SH-SY5Y (cell line): ENCODE data around the gene SLC37A3.

ENCODE experiments used
- GATA2 ChIP-seq: IDR thresholded peaks from 2 replicates; pipeline ENCODE4 v1.6.1; 2011; ENCODE audit warnings: mild to moderate bottlenecking, low read depth, low read length
- GATA3 ChIP-seq: IDR thresholded peaks from 2 replicates; pipeline ENCODE4 v1.6.1; 2011; ENCODE audit warnings: low read depth, mild to moderate bottlenecking, low read length, moderate library complexity

DNA sequence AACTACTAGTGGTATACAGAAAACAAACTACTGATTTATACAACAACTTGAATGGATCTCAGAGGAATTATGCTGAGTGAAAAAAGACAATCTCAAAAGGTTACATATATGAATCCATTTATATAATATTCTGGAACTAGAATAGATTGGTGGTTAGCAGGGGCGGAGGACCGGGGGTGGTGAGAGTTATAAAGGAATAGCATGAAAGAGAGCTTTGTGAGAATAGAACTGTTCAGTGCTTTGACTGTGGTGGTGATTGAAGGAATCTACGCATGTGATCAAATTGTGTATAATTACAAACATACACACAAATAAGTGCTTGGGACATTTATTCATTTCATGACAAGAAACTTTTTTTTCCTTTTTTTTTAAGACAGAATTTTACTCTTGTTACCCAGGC, 25.2 kb upstream of the SLC37A3 start:
- TF ChIP-seq GATA3: no peak
- no peak for TF ChIP-seq GATA2
